HT-29 (cell line): Measurements from ENCODE around the gene ACADL. TPM values are rescaled to one million over a fixed set of nuclear protein-coding genes. Genes with fewer than 3 reads are reported as not detected.

Experiments used
- DNase-seq: peaks from one replicate; pipeline ENCODE4 v3.0.0-alpha.2; 2015; ENCODE audit warnings: low spot score
- total RNA-seq: library from RNA; depleted of rRNA; stranded (reverse); fragments of >200 nt; shearing (Covaris generic); gene quantifications from 2 replicates; pipeline ENCODE4 v1.2.3, GENCODE V29; 2014; rRNA removed

The ACADL gene
- not detected in 2 replicates for total RNA-seq

GRCh38 chr2:210224941-210225672 lies at the start of gene ACADL:
ACADL (minus strand) TSS chr2:210225447; CDS start chr2:210225263, 184 bp downstream.
- DNase-seq: peak; percentile 22

- no peak for DNase-seq
Measured at GRCh38 chr2:210271300-210271699, 46.1 kb upstream of the ACADL start.

GRCh38 chr2:210269148-210269547 lies 43.9 kb upstream of the ACADL start:
- no peak for DNase-seq

- no peak for DNase-seq
Measured at GRCh38 chr2:210268281-210268680, 43.0 kb upstream of the ACADL start.

GRCh38 chr2:210267698-210268097 lies 42.5 kb upstream of the ACADL start:
- no peak for DNase-seq

DNA sequence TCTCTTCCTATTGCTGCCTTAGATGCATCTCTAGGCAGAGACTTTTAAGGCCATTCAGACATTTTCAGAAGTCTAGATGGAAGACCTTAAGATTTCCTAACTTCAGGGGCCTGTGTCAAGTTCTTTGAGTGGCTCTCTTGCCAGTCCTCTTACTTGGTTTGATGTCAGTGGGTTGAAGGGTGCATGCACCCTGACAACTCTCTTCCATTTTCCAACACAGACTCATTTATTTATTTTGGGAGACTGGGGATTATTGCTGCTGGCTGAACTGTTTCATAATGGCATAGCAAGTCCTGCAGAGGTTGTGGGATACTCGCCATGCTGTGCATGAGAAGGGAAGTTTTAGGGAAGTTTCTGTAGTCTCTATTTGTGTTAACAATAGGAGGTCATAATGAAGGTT lies 39.0 kb upstream of the ACADL start:
- DNase-seq: no peak

DNA sequence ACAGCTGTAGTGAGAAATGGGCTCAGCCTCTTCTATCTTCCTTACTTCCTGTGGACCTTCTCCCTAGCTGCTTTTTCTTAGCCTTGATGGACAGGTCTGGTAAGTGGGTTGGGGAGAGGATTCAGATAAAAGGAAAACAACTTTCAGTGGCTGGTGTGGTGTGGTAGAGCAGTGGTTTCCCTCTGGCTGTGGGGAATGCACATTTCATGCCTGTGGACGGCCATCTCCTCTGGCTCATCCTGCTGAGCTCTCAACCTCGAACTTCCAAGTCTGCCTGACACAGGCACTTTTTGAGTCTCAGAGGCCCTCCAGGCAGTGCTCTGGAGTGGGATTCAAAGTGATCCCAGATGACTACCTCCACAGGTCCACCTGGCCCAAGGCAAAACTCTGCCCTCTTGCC lies 38.6 kb upstream of the ACADL start:
- DNase-seq: no peak

DNA sequence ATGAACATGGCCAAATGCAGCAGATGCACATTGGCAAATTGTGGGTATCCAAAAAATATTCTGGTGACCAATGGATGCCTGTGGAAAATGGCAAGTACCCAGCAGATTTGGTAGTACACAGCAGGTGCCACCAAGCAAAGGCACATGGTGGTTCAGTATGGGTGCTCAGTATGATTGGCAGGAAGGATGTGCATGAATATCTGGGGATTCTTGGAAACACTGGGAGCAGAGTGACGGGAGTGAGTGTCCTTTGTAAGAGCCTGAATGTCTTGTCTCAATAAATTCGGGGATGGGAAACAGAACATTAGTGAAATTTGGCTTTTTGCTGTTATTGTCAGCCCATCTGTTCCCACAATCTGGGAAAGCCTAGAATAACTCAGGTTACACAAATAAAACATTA lies 36.8 kb upstream of the ACADL start:
- no peak for DNase-seq

- no peak for DNase-seq
Measured at GRCh38 chr2:210259687-210260086, 34.4 kb upstream of the ACADL start.

GRCh38 chr2:210252699-210253606 lies 27.7 kb upstream of the ACADL start:
- no peak for DNase-seq

GRCh38 chr2:210250622-210251021 lies 25.4 kb upstream of the ACADL start:
- DNase-seq: no peak

GRCh38 chr2:210233487-210233886 lies 8.2 kb upstream of the ACADL start:
- DNase-seq: no peak

DNA sequence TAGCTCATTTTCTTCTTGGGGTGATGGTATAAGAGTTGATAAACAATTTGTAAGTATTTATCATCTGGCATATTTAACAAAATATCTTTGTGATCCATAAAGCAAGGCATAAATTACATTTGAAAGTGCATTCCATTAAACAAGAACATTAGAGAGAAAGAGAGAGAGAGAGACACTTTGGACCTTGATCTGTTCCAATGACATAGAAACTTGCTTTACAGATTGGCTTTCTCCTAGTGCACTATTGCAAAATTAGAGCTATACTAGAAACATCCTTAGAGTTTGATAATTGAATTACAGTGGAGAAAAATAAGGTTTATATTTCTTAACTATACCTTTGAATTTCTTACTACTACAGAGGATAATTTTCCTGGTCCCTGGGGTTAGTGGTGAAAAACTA lies 5.7 kb upstream of the ACADL start:
- no peak for DNase-seq

DNA sequence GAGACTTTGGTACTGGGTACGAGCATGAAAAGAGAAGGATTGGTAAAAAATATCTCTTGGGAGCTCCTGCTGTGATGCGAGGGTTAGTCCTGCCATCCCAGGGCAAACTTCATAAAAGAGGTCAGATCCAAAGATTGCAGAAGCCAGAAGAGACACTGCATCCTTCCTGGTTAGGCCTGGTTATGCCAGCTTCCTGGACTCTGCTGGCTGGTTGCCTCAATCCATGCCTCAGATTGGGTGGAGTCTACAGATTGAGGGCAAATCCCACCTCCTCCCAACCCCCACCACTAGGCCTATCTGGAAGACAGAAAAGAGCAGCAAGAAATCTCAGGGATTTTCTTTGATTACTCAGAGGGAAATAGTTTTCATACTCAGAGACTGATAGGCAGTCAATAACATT lies 5.3 kb upstream of the ACADL start:
- no peak for DNase-seq

GRCh38 chr2:210228586-210228985 lies 3.3 kb upstream of the ACADL start:
- DNase-seq: no peak

GRCh38 chr2:210227290-210228088 lies 2.2 kb upstream of the ACADL start:
- no peak for DNase-seq

GRCh38 chr2:210226223-210226622 lies 976 bp upstream of the ACADL start:
- no peak for DNase-seq

- no peak for DNase-seq
Measured at GRCh38 chr2:210224591-210224940, 681 bp downstream of the ACADL start.

GRCh38 chr2:210215120-210215519 lies 10.1 kb downstream of the ACADL start:
- DNase-seq: no peak

- DNase-seq: no peak
Measured at GRCh38 chr2:210210185-210210584, 15.1 kb downstream of the ACADL start.

DNA sequence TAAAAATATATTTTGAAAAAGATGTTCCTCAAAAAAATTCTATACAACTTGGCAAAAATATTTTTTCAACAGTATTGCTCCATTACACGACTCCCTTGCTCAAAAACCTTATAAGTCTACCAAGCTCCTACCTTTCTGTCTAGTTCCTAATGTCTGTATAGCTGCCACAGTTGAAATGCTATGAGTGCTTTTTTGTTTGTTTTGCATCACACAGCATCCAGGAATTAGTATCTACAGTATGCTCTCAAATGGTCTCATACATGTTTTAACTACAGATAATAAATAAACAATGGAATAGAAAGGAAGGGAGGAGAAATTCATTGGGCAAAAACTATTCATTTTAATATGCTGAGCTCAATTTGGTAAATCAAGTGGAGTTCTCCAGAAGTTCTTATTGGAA lies 17.3 kb downstream of the ACADL start:
- DNase-seq: no peak

GRCh38 chr2:210203558-210203957 lies 21.7 kb downstream of the ACADL start:
- no peak for DNase-seq
